Stimulated activated CD8-positive, alpha-beta memory T cell treated with anti-CD3 and anti-CD28 coated beads, Interleukin-7, amount 100 ng/mL, for 24 hours (primary cell): ENCODE measurements around the gene C11orf97.
"Not testable (repeated sequence)": the region's sequence is repeated elsewhere in the genome, so short reads cannot be mapped to it uniquely, and the experiment has no call there.

ENCODE experiments used
- DNase-seq: peaks from one replicate; pipeline ENCODE4 v3.0.0-alpha.2; 2020; ENCODE audit warnings: low read depth

C11orf97 gene

GRCh38 chr11:94557992-94558391 is 45.7 kb downstream of the C11orf97 start:
- no peak for DNase-seq

- no peak for DNase-seq
These were observed 46.2 kb downstream of the C11orf97 start for GRCh38 chr11:94558468-94558867.

- no peak for DNase-seq
These were observed 46.7 kb downstream of the C11orf97 start for GRCh38 chr11:94558932-94559331.

GRCh38 chr11:94559361-94559760 is 47.1 kb downstream of the C11orf97 start:
- DNase-seq: no peak

GRCh38 chr11:94560834-94561233 is 48.6 kb downstream of the C11orf97 start:
- no peak for DNase-seq

GRCh38 chr11:94563176-94563847 is 51.1 kb downstream of the C11orf97 start:
- DNase-seq: no peak

- DNase-seq: no peak
These were observed 51.7 kb downstream of the C11orf97 start for GRCh38 chr11:94563848-94564467.

- DNase-seq: no peak
These were observed 55.0 kb downstream of the C11orf97 start, which contains the start of gene PIWIL4 for GRCh38 chr11:94567181-94567670. PIWIL4 (plus strand) TSS chr11:94567368; CDS start chr11:94567519, 151 bp downstream.

GRCh38 chr11:94568200-94568599 is 55.9 kb downstream of the C11orf97 start:
- DNase-seq: no peak

- no peak for DNase-seq
These were observed 56.5 kb downstream of the C11orf97 start for GRCh38 chr11:94568717-94569116.

- DNase-seq: not testable (repeated sequence)
These were observed 60.7 kb downstream of the C11orf97 start for GRCh38 chr11:94572975-94573374.

- no peak for DNase-seq
These were observed 62.1 kb downstream of the C11orf97 start for GRCh38 chr11:94574193-94574961.

GRCh38 chr11:94576306-94576705 is 64.0 kb downstream of the C11orf97 start:
- no peak for DNase-seq

- DNase-seq: no peak
These were observed 65.6 kb downstream of the C11orf97 start for GRCh38 chr11:94577841-94578240.
